Coronary artery (tissue), 2 donors: ENCODE measurements around the gene TANGO6.

Experiments used
- DNase-seq: peaks from one replicate; pipeline ENCODE4 v3.0.0-alpha.2; 2017; ENCODE audit warnings: low spot score
- H3K27ac ChIP-seq, 2 donors: fragments of 200-600 bp; sonication (generic); one replicate each; pipeline ENCODE4 v1.5.1; 2016 to 2019
- H3K4me3 ChIP-seq: fragments of 200-600 bp; sonication (generic); 2 replicates; pipeline ENCODE4 v1.5.1; 2016; ENCODE audit warnings: mild to moderate bottlenecking, moderate library complexity
- TF ChIP-seq, protein P1 (sequence below): fragments of 200-600 bp; sonication (generic); IDR thresholded peaks from one replicate; pipeline ENCODE4 v1.5.1; 2019; ENCODE audit warnings: antibody characterized with exemption

Gene TANGO6

GRCh38 chr16:69071036-69071435 lies 227.7 kb downstream of the TANGO6 start:
- H3K4me3 ChIP-seq: no peak overlapping the region
- TF ChIP-seq, protein P1, sequence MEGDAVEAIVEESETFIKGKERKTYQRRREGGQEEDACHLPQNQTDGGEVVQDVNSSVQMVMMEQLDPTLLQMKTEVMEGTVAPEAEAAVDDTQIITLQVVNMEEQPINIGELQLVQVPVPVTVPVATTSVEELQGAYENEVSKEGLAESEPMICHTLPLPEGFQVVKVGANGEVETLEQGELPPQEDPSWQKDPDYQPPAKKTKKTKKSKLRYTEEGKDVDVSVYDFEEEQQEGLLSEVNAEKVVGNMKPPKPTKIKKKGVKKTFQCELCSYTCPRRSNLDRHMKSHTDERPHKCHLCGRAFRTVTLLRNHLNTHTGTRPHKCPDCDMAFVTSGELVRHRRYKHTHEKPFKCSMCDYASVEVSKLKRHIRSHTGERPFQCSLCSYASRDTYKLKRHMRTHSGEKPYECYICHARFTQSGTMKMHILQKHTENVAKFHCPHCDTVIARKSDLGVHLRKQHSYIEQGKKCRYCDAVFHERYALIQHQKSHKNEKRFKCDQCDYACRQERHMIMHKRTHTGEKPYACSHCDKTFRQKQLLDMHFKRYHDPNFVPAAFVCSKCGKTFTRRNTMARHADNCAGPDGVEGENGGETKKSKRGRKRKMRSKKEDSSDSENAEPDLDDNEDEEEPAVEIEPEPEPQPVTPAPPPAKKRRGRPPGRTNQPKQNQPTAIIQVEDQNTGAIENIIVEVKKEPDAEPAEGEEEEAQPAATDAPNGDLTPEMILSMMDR: no peak
- H3K27ac ChIP-seq: no peak overlapping the region
- no peak for DNase-seq

GRCh38 chr16:69072640-69072974 lies 229.3 kb downstream of the TANGO6 start:
- Histone ChIP-seq H3K4me3 (no peak overlapping the region), H3K27ac (no peak overlapping the region)
- TF ChIP-seq, protein P1: no peak
- DNase-seq: no peak

DNA sequence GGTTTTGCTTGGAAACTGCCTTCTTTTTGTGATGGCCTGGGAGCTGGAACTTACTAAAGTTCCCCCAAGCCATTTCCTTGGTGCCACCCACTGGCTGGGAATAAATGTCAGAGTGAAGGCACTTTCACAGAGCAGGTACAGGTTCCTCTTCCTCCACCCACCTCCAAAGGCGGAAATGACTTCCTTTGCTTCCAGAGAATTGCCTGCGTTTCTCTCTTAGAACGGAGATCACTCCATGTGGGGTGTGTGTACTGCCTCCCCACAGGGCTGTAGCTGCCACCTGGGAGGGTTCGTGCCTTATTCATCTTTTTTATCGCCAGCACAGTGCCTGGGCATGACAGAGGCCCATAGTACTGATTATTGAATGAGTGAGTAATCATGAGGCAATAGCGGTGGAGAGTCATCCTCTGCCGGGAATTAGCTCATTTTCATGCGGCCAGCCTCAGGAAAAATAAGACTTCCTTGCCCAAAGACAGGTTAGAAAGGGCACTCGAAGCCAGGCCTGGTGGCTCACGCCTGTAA lies 229.9 kb downstream of the TANGO6 start:
- Histone ChIP-seq H3K27ac (no peak overlapping the region), H3K4me3 (no peak overlapping the region)
- DNase-seq: no peak
- TF ChIP-seq, protein P1: no peak

- DNase-seq: no peak
- no peak overlapping the region for H3K4me3 ChIP-seq
- no peak overlapping the region for H3K27ac ChIP-seq
- TF ChIP-seq, protein P1: no peak
Observed at GRCh38 chr16:69077251-69077650, 233.9 kb downstream of the TANGO6 start.

- DNase-seq: no peak
- Histone ChIP-seq H3K27ac (no peak overlapping the region), H3K4me3 (no peak overlapping the region)
- TF ChIP-seq, protein P1: no peak
Observed at GRCh38 chr16:69078073-69078472, 234.7 kb downstream of the TANGO6 start.

DNA sequence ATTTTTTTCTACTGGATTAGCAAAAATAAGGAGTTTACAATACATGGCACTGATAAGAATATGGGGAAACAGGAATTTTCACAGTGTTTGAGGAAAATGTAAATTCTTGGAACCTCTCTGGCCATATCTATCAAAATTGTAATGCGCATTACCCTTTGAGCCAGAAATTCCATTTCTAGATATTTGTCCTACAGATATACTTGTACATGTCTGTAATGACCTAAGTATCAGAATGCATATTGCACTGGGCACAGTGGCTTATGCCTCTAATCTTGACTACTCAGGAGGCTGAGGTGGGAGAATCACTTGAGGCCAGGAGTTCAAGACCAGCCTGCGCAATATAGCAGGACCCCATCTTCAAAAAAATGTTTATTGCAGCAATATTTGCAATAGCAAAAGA lies 236.4 kb downstream of the TANGO6 start:
- TF ChIP-seq, protein P1: no peak
- no peak overlapping the region for H3K4me3 ChIP-seq
- no peak overlapping the region for H3K27ac ChIP-seq
- DNase-seq: no peak

DNA sequence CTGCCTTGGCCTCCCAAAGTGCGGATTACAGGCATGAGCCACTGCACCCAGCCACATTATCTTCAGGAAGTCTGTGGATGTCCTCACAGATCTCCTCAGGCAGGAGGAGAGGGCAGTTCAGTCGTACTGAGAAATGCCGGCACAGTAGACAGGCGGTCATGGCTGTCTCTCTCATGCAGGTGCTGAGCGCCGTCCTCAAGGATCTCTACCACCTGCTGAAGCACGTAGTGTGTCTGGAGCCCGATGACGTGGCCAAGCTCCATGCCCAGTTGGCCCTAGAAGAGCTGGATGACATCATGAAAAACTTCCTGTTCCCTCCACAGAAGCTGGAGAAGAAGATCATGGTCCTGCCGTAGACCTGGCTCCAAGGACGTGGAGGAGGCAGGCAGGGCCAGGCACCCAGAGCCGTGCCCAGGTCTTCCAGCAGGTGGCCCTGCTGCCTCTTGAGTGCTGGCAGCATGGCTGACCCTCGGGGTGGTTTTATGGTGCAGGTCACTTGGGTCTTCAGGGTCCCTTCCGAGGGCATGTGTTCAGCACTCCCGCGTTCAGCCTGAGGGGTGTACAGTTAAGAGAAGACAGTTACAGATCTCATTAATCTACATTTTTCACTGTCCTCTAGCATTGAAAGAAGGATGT lies 240.1 kb downstream of the TANGO6 start:
- Histone ChIP-seq H3K4me3 (no peak overlapping the region), H3K27ac (no peak overlapping the region)
- no peak for DNase-seq
- TF ChIP-seq, protein P1: no peak
